H7 (cell line): Measurements from ENCODE around the gene CSTPP1. TPM values are rescaled to one million over a fixed set of nuclear protein-coding genes. Genes with fewer than 3 reads are reported as not detected.
"Not testable (repeated sequence)": the region's sequence is repeated elsewhere in the genome, so short reads cannot be mapped to it uniquely, and the experiment has no call there.

ENCODE experiments used
- DNase-seq: peaks from one replicate; pipeline ENCODE4 v3.0.0; 2012
- H3K27me3 ChIP-seq: 2 replicates; pipeline ENCODE4 v1.6.0; 2011; ENCODE audit warnings: mild to moderate bottlenecking, low read length; ENCODE audit not compliant: control insufficient read depth, insufficient read depth
- H3K36me3 ChIP-seq: replicated peaks from 2 replicates; pipeline ENCODE4 v1.5.1; 2011; ENCODE audit warnings: low read length; ENCODE audit not compliant: control insufficient read depth, insufficient read depth
- H3K4me3 ChIP-seq: 2 replicates; pipeline ENCODE4 v1.5.1; 2011; ENCODE audit warnings: low read depth, mild to moderate bottlenecking, control low read depth, low read length, moderate library complexity; ENCODE audit not compliant: insufficient read depth
- total RNA-seq: library from RNA; depleted of rRNA; stranded (reverse); fragments of >200 nt; shearing (Covaris generic); gene quantifications from 2 replicates; pipeline ENCODE4 v1.2.3, GENCODE V29; 2014

CSTPP1 gene
- total RNA-seq, 1 experiment from 2014 or later = 29.3 TPM

GRCh38 chr11:46958777-46959176 lies 22.2 kb downstream of the CSTPP1 start:
- DNase-seq = no peak
- no peaks in the 10 kb centered on the region for H3K27me3 ChIP-seq
- no peaks in the 10 kb centered on the region for H3K36me3 ChIP-seq
- no peak overlapping the region for H3K4me3 ChIP-seq

GRCh38 chr11:46961041-46961440 lies 24.5 kb downstream of the CSTPP1 start:
- H3K36me3 ChIP-seq = no peaks in the 10 kb centered on the region
- H3K4me3 ChIP-seq = no peak overlapping the region
- H3K27me3 ChIP-seq = no peaks in the 10 kb centered on the region
- DNase-seq = no peak

- H3K4me3 ChIP-seq, H3K27me3 ChIP-seq, DNase-seq, H3K36me3 ChIP-seq: not testable (repeated sequence)
Measured at GRCh38 chr11:46961886-46962285, 25.3 kb downstream of the CSTPP1 start.

GRCh38 chr11:46963844-46964243 lies 27.3 kb downstream of the CSTPP1 start:
- no peaks in the 10 kb centered on the region for H3K36me3 ChIP-seq
- H3K27me3 ChIP-seq = no peaks in the 10 kb centered on the region
- DNase-seq = no peak
- H3K4me3 ChIP-seq = no peak overlapping the region

- Histone ChIP-seq H3K4me3 (no peak overlapping the region), H3K27me3 (no peaks in the 10 kb centered on the region), H3K36me3 (no peaks in the 10 kb centered on the region)
- no peak for DNase-seq
Measured at GRCh38 chr11:46966773-46967172, 30.2 kb downstream of the CSTPP1 start.

- no peak for DNase-seq
- H3K27me3 ChIP-seq = no peaks in the 10 kb centered on the region
- H3K36me3 ChIP-seq = no peaks in the 10 kb centered on the region
- H3K4me3 ChIP-seq = no peak overlapping the region
Measured at GRCh38 chr11:46967962-46968361, 31.4 kb downstream of the CSTPP1 start.

- Histone ChIP-seq H3K36me3 (no peaks in the 10 kb centered on the region), H3K27me3 (no peaks in the 10 kb centered on the region), H3K4me3 (no peak overlapping the region)
- no peak for DNase-seq
Measured at GRCh38 chr11:46969379-46969778, 32.8 kb downstream of the CSTPP1 start.

- Histone ChIP-seq H3K36me3 (no peaks in the 10 kb centered on the region), H3K4me3 (no peak overlapping the region), H3K27me3 (no peaks in the 10 kb centered on the region; the same call in 1 of the 2 replicates)
- no peak for DNase-seq
Measured at GRCh38 chr11:46970913-46971625, 34.5 kb downstream of the CSTPP1 start.

- no peak overlapping the region for H3K4me3 ChIP-seq
- no peaks in the 10 kb centered on the region; the same call in 1 of the 2 replicates for H3K27me3 ChIP-seq
- H3K36me3 ChIP-seq = no peaks in the 10 kb centered on the region
- DNase-seq = no peak
Measured at GRCh38 chr11:46972343-46972742, 35.8 kb downstream of the CSTPP1 start.

GRCh38 chr11:46972821-46973220 lies 36.3 kb downstream of the CSTPP1 start:
- no peaks in the 10 kb centered on the region; the same call in 1 of the 2 replicates for H3K27me3 ChIP-seq
- no peaks in the 10 kb centered on the region for H3K36me3 ChIP-seq
- H3K4me3 ChIP-seq = no peak overlapping the region
- DNase-seq = no peak

- no peak overlapping the region for H3K4me3 ChIP-seq
- H3K27me3 ChIP-seq = no peaks in the 10 kb centered on the region; the same call in 1 of the 2 replicates
- DNase-seq = no peak
- H3K36me3 ChIP-seq = no peaks in the 10 kb centered on the region
Measured at GRCh38 chr11:46976182-46976854, 39.8 kb downstream of the CSTPP1 start.

- Histone ChIP-seq H3K27me3 (no peaks in the 10 kb centered on the region; the same call in 1 of the 2 replicates), H3K4me3 (no peak overlapping the region), H3K36me3 (no peaks in the 10 kb centered on the region)
- DNase-seq = peak; percentile 38
Measured at GRCh38 chr11:46977038-46977813, 40.7 kb downstream of the CSTPP1 start.

- H3K4me3 ChIP-seq = no peak overlapping the region
- no peak for DNase-seq
Measured at GRCh38 chr11:46978005-46978491, 41.5 kb downstream of the CSTPP1 start.

GRCh38 chr11:46979358-46979757 lies 42.8 kb downstream of the CSTPP1 start:
- Histone ChIP-seq H3K4me3 (no peak overlapping the region), H3K36me3 (no peaks in the 10 kb centered on the region), H3K27me3 (no peaks in the 10 kb centered on the region; the same call in 1 of the 2 replicates)
- no peak for DNase-seq

More at GRCh38 chr11:46978005-46978491, 41.5 kb downstream of the CSTPP1 start:
- H3K36me3 ChIP-seq = no peaks in the 10 kb centered on the region
- no peaks in the 10 kb centered on the region; the same call in 1 of the 2 replicates for H3K27me3 ChIP-seq
